RWPE2 (cell line): ENCODE results near the gene BRINP3.

Experiments used
- ATAC-seq: fragments of 200-7000 bp; cut with Tn5 transposase; 3 replicates; pipeline ENCODE4 v1.9.1; 2021; ENCODE audit warnings: low read depth
- DNase-seq: peaks from one replicate; pipeline ENCODE4 v3.0.0-alpha.2; 2020; ENCODE audit warnings: low spot score
- H3K27ac ChIP-seq: fragments of 450-650 bp; 2 replicates; pipeline ENCODE4 v1.5.1; 2017; ENCODE audit warnings: mild to moderate bottlenecking; ENCODE audit not compliant: poor library complexity, severe bottlenecking
- H3K27me3 ChIP-seq: fragments of 250-450 bp; sonication (Bioruptor Pico); 2 replicates; pipeline ENCODE4 v1.5.1; 2021; ENCODE audit warnings: mild to moderate bottlenecking, moderate library complexity; ENCODE audit not compliant: insufficient read depth, poor library complexity, severe bottlenecking
- H3K36me3 ChIP-seq: fragments of 250-450 bp; sonication (Bioruptor Pico); 2 replicates; pipeline ENCODE4 v1.5.1; 2020; ENCODE audit warnings: low read depth, mild to moderate bottlenecking, moderate library complexity
- H3K4me1 ChIP-seq: fragments of 250-450 bp; sonication (Bioruptor Pico); 2 replicates; pipeline ENCODE4 v1.5.1; 2021; ENCODE audit warnings: mild to moderate bottlenecking, moderate library complexity; ENCODE audit not compliant: insufficient read depth, poor library complexity, severe bottlenecking
- H3K4me3 ChIP-seq: fragments of 250-450 bp; sonication (Bioruptor Pico); 2 replicates; pipeline ENCODE4 v1.5.1; 2021; ENCODE audit warnings: mild to moderate bottlenecking, moderate library complexity; ENCODE audit not compliant: severe bottlenecking
- H3K9me3 ChIP-seq: fragments of 250-450 bp; sonication (Bioruptor Pico); 2 replicates; pipeline ENCODE4 v1.5.1; 2021; ENCODE audit warnings: mild to moderate bottlenecking, moderate library complexity; ENCODE audit not compliant: severe bottlenecking
- CTCF ChIP-seq: fragments of 450-650 bp; IDR thresholded peaks from one replicate; pipeline ENCODE4 v1.5.1; 2017; ENCODE audit warnings: mild to moderate bottlenecking, moderate library complexity; ENCODE audit not compliant: poor library complexity, severe bottlenecking

BRINP3 gene

GRCh38 chr1:190176776-190177175 is 300.9 kb downstream of the BRINP3 start:
- no peak for DNase-seq
- ATAC-seq, result no peak
- H3K36me3 ChIP-seq, result no peaks in the 10 kb centered on the region
- no peaks in the 10 kb centered on the region for H3K27me3 ChIP-seq
- H3K9me3 ChIP-seq, result peaks cover 2% of the 10 kb centered on the region
- TF ChIP-seq CTCF, result no peak
- no peak overlapping the region for H3K4me3 ChIP-seq
- no peak overlapping the region for H3K27ac ChIP-seq
- peaks cover 4% of the 10 kb centered on the region for H3K4me1 ChIP-seq

GRCh38 chr1:190175320-190175719 is 302.3 kb downstream of the BRINP3 start:
- Histone ChIP-seq H3K9me3 (peaks cover 2% of the 10 kb centered on the region), H3K4me1 (peaks cover 8% of the 10 kb centered on the region), H3K36me3 (no peaks in the 10 kb centered on the region), H3K27ac (no peak overlapping the region), H3K4me3 (no peak overlapping the region), H3K27me3 (no peaks in the 10 kb centered on the region)
- no peak for TF ChIP-seq CTCF
- no peak for DNase-seq
- ATAC-seq, result no peak

- DNase-seq, result no peak
- TF ChIP-seq CTCF, result no peak
- H3K27me3 ChIP-seq, result no peaks in the 10 kb centered on the region
- H3K4me3 ChIP-seq, result no peak overlapping the region
- H3K36me3 ChIP-seq, result no peaks in the 10 kb centered on the region
- H3K9me3 ChIP-seq, result no peaks in the 10 kb centered on the region
- no peak overlapping the region for H3K27ac ChIP-seq
- no peak for ATAC-seq
- H3K4me1 ChIP-seq, result peaks cover 24% of the 10 kb centered on the region
Observed at GRCh38 chr1:190172651-190173430, 304.8 kb downstream of the BRINP3 start.

- H3K27me3 ChIP-seq, result no peaks in the 10 kb centered on the region
- H3K27ac ChIP-seq, result no peak overlapping the region
- H3K9me3 ChIP-seq, result no peaks in the 10 kb centered on the region
- no peak for TF ChIP-seq CTCF
- H3K4me1 ChIP-seq, result peaks cover 24% of the 10 kb centered on the region
- no peak for ATAC-seq
- no peak overlapping the region for H3K4me3 ChIP-seq
- DNase-seq, result no peak
- H3K36me3 ChIP-seq, result no peaks in the 10 kb centered on the region
Observed at GRCh38 chr1:190170321-190170720, 307.3 kb downstream of the BRINP3 start.
